H1 (cell line): ENCODE results near the gene TNS1. TPM values are rescaled to one million over a fixed set of nuclear protein-coding genes. Genes with fewer than 3 reads are reported as not detected.

ENCODE experiments used
- CTCF ChIA-PET: fragments of 300-600 bp; sonication (Branson Sonifier 250); formaldehyde crosslinking; loops from one replicate; lab custom pipeline; 2021; ENCODE audit not compliant: partially characterized antibody; lab: Charles Lee
- POLR2A ChIA-PET: fragments of 300-600 bp; sonication (Branson Sonifier 250); formaldehyde crosslinking; loops from one replicate; lab custom pipeline; 2021; ENCODE audit warnings: inconsistent platforms; ENCODE audit not compliant: partially characterized antibody; lab: Charles Lee
- DNase-seq, 2 experiments: peaks; one replicate each; pipeline versions ENCODE4 v3.0.0 to v3.0.0-alpha.2; 2010 to 2022; ENCODE audit warnings: low spot score in 2 of 2, low read depth in 1 of 2, mixed read lengths in 1 of 2
- FAIRE-seq: peaks from 2 replicates; lab custom pipeline; 2011; peaks lifted over from hg19 to GRCh38; lab: Jason Lieb, UNC
- H2AFZ ChIP-seq: 2 replicates; pipeline ENCODE4 v1.8.1; 2012; ENCODE audit warnings: low read length, inconsistent platforms
- H2AK5ac ChIP-seq: 2 replicates; pipeline ENCODE4 v1.6.1; 2013; ENCODE audit warnings: low read depth, low read length
- H2BK120ac ChIP-seq: replicated peaks from 2 replicates; pipeline ENCODE3; 2013; ENCODE audit warnings: low read depth, low read length, inconsistent platforms
- H2BK12ac ChIP-seq: 2 replicates; pipeline ENCODE4 v1.6.1; 2013; ENCODE audit warnings: low read depth, low read length
- H2BK15ac ChIP-seq: 2 replicates; pipeline ENCODE4 v1.6.1; 2013; ENCODE audit warnings: low read length
- H2BK20ac ChIP-seq: 2 replicates; pipeline ENCODE4 v1.6.1; 2013; ENCODE audit warnings: low read length
- H2BK5ac ChIP-seq: 2 replicates; pipeline ENCODE4 v1.6.1; 2013; ENCODE audit warnings: low read depth, low read length
- H3K14ac ChIP-seq: 2 replicates; pipeline ENCODE4 v1.6.1; 2013; ENCODE audit warnings: inconsistent platforms; ENCODE audit not compliant: insufficient read length
- H3K18ac ChIP-seq: 2 replicates; pipeline ENCODE4 v1.6.1; 2013; ENCODE audit warnings: low read length; ENCODE audit errors: extremely low read depth
- H3K23ac ChIP-seq: 2 replicates; pipeline ENCODE4 v1.6.1; 2013; ENCODE audit warnings: inconsistent platforms; ENCODE audit not compliant: insufficient read length
- H3K23me2 ChIP-seq: 2 replicates; pipeline ENCODE4 v1.6.1; 2013; ENCODE audit warnings: low read depth, low read length
- H3K27ac ChIP-seq: 2 replicates; pipeline ENCODE4 v1.6.1; 2011; ENCODE audit warnings: low read depth, low read length, inconsistent platforms
- H3K27me3 ChIP-seq, 4 experiments: replicated peaks in 1 of 4; 1 replicate in 1 of 4; 2 replicates in 3 of 4; pipeline versions ENCODE4 v1.6.1 to v1.8.1; 2011 to 2013; ENCODE audit warnings: low read length in 3 of 4, mild to moderate bottlenecking in 3 of 4, inconsistent platforms in 2 of 4, mixed read lengths in 2 of 4, moderate library complexity in 1 of 4; ENCODE audit not compliant: control insufficient read depth in 3 of 4, insufficient read depth in 3 of 4; ENCODE audit errors: extremely low read depth in 1 of 4
- H3K36me3 ChIP-seq, 4 experiments: 2 replicates each; pipeline versions ENCODE4 v1.6.1 to v1.8.1; 2011 to 2013; ENCODE audit warnings: mild to moderate bottlenecking in 4 of 4, low read length in 3 of 4, moderate library complexity in 2 of 4, control low read depth in 1 of 4, inconsistent platforms in 1 of 4; ENCODE audit not compliant: insufficient read depth in 4 of 4, control insufficient read depth in 2 of 4
- H3K4ac ChIP-seq: replicated peaks from 2 replicates; pipeline ENCODE3; 2013; ENCODE audit warnings: low read length, low read depth, mixed read lengths, inconsistent platforms; ENCODE audit not compliant: insufficient read length
- H3K4me1 ChIP-seq, 4 experiments: replicated peaks in 1 of 4; 1 replicate in 1 of 4; 2 replicates in 3 of 4; pipeline versions ENCODE4 v1.6.1 to v1.8.1; 2011 to 2013; ENCODE audit warnings: low read length in 3 of 4, inconsistent platforms in 2 of 4, mixed read lengths in 1 of 4; ENCODE audit not compliant: insufficient read depth in 4 of 4, control insufficient read depth in 3 of 4
- H3K4me2 ChIP-seq, 2 experiments: 2 replicates each; pipeline versions ENCODE4 v1.6.1 to v1.8.1; 2011 to 2013; ENCODE audit warnings: low read depth in 2 of 2, low read length in 2 of 2, control low read depth in 1 of 2, inconsistent platforms in 1 of 2, mild to moderate bottlenecking in 1 of 2; ENCODE audit not compliant: insufficient read depth in 1 of 2
- H3K4me3 ChIP-seq, 4 experiments: fragments of 200-600, 300-600 bp in 1 of 4; sonication (generic), shearing (Covaris generic), sonication (Bioruptor Twin) in 1 of 4; 2 replicates each; pipeline versions ENCODE4 v1.5.1 to v1.8.1; 2011 to 2016; ENCODE audit warnings: low read length in 4 of 4, low read depth in 3 of 4, control low read depth in 2 of 4, inconsistent platforms in 2 of 4, mild to moderate bottlenecking in 2 of 4, mixed read lengths in 1 of 4, moderate library complexity in 1 of 4; ENCODE audit not compliant: insufficient read depth in 2 of 4; ENCODE audit errors: extremely low read depth in 1 of 4
- H3K56ac ChIP-seq: replicated peaks from 2 replicates; pipeline ENCODE3; 2013; ENCODE audit warnings: low read depth, mild to moderate bottlenecking, mixed read lengths, low read length, inconsistent platforms; ENCODE audit not compliant: insufficient read length
- H3K79me1 ChIP-seq: 2 replicates; pipeline ENCODE4 v1.6.1; 2013; ENCODE audit warnings: low read depth, low read length, control low read depth
- H3K79me2 ChIP-seq, 2 experiments: 2 replicates each; pipeline versions ENCODE4 v1.6.1 to v1.8.1; 2012 to 2013; ENCODE audit warnings: low read length in 2 of 2, mild to moderate bottlenecking in 2 of 2, inconsistent platforms in 1 of 2; ENCODE audit not compliant: insufficient read depth in 2 of 2, control insufficient read depth in 1 of 2
- H3K9ac ChIP-seq, 4 experiments: replicated peaks in 1 of 4; 1 replicate in 1 of 4; 2 replicates in 3 of 4; pipeline versions ENCODE4 v1.6.1 to v1.8.1; 2011 to 2013; ENCODE audit warnings: low read depth in 3 of 4, low read length in 3 of 4, control low read depth in 2 of 4, mild to moderate bottlenecking in 2 of 4, moderate library complexity in 2 of 4, inconsistent platforms in 1 of 4; ENCODE audit errors: extremely low read depth in 1 of 4
- H3K9me3 ChIP-seq, 2 experiments: 2 replicates each; pipeline versions ENCODE4 v1.6.1 to v1.8.1; 2012 to 2013; ENCODE audit warnings: mild to moderate bottlenecking in 2 of 2, moderate library complexity in 2 of 2, control low read depth in 1 of 2, inconsistent platforms in 1 of 2, low read depth in 1 of 2, low read length in 1 of 2, mixed read lengths in 1 of 2; ENCODE audit not compliant: insufficient read depth in 2 of 2
- H4K20me1 ChIP-seq, 2 experiments: replicated peaks in 1 of 2; 2 replicates each; pipeline versions ENCODE3 to v1.8.1; 2011 to 2013; ENCODE audit warnings: inconsistent platforms in 2 of 2, low read length in 2 of 2, mild to moderate bottlenecking in 1 of 2; ENCODE audit not compliant: insufficient read depth in 2 of 2, control insufficient read depth in 1 of 2
- H4K5ac ChIP-seq: 2 replicates; pipeline ENCODE4 v1.6.1; 2013; ENCODE audit warnings: low read length, low read depth, mixed read lengths, inconsistent platforms; ENCODE audit not compliant: insufficient read length
- H4K8ac ChIP-seq: 2 replicates; pipeline ENCODE4 v1.8.0; 2013; ENCODE audit warnings: mild to moderate bottlenecking, moderate library complexity, low read length, inconsistent platforms; ENCODE audit not compliant: insufficient read depth; ENCODE audit errors: extremely low read depth
- H4K91ac ChIP-seq: replicated peaks from 2 replicates; pipeline ENCODE3; 2013; ENCODE audit warnings: low read length, mixed read lengths, inconsistent platforms; ENCODE audit not compliant: insufficient read length
- CBX5 ChIP-seq: fragments of 300-800, 300-1000 bp; sonication (generic); IDR thresholded peaks from 2 replicates; pipeline ENCODE4 v1.7.1; 2016; ENCODE audit warnings: antibody characterized with exemption, low read length, low read depth
- CREB1 ChIP-seq: IDR thresholded peaks from 2 replicates; pipeline ENCODE4 v1.6.1; 2012; ENCODE audit warnings: inconsistent platforms
- EZH2 ChIP-seq: fragments of 200-600 bp; sonication (generic); IDR thresholded peaks from 2 replicates; pipeline ENCODE4 v1.7.1; 2012; ENCODE audit warnings: low read depth, mild to moderate bottlenecking, moderate library complexity, low read length, inconsistent platforms; ENCODE audit not compliant: severe bottlenecking
- POLR2AphosphoS5 ChIP-seq: IDR thresholded peaks from 2 replicates; pipeline ENCODE4 v1.6.1; 2011; ENCODE audit warnings: low read depth, low read length
- RBBP5 ChIP-seq: IDR thresholded peaks from 2 replicates; pipeline ENCODE4 v1.7.1; 2012; ENCODE audit warnings: low read depth, mild to moderate bottlenecking, inconsistent platforms, low read length, moderate library complexity, borderline replicate concordance
- SAP30 ChIP-seq: fragments of 300-600 bp; sonication (generic); IDR thresholded peaks from 2 replicates; pipeline ENCODE4 v1.7.1; 2012; ENCODE audit warnings: low read length, moderate library complexity, mild to moderate bottlenecking, inconsistent platforms; ENCODE audit not compliant: insufficient read depth, insufficient replicate concordance
- SIX5 ChIP-seq: IDR thresholded peaks from 2 replicates; pipeline ENCODE4 v1.6.1; 2011; ENCODE audit warnings: mild to moderate bottlenecking, low read depth, low read length
- SRF ChIP-seq: IDR thresholded peaks from 2 replicates; pipeline ENCODE4 v1.6.1; 2011; ENCODE audit warnings: mild to moderate bottlenecking, low read depth, low read length, moderate library complexity
- WGBS, 2 experiments: shearing (Covaris generic) in 1 of 2; methylation state at CpG; one replicate each; pipeline versions ENCODE4 v1.1.6 to v1.1.7; 2013 to 2015; ENCODE audit warnings: low lambda C conversion rate in 2 of 2, mixed read lengths in 2 of 2, inconsistent platforms in 1 of 2, low coverage in 1 of 2, missing lambda C conversion rate in 1 of 2; ENCODE audit not compliant: insufficient replicate concordance in 2 of 2, insufficient coverage in 1 of 2, insufficient read length in 1 of 2; ENCODE audit errors: extremely low coverage in 1 of 2, missing lambda C conversion rate in 1 of 2; 5-methylcytosine and 5-hydroxymethylcytosine counted together
- polyA plus RNA-seq, 7 experiments: library from polyadenylated mRNA; depleted of rRNA in 3 of 7; stranded (reverse) in 5 of 7; unstranded in 2 of 7; fragments of >200 nt in 5 of 7; fragments of 200-250 nt in 2 of 7; gene quantifications; 1 replicate in 5 of 7; 2 replicates in 1 of 7; 4 replicates in 1 of 7; pipeline versions ENCODE4 v1.2.1 to v1.2.3, GENCODE V29; 2011 to 2013; ENCODE audit warnings: missing spikeins in 2 of 7, mixed read lengths in 2 of 7
- total RNA-seq: library from RNA; stranded (reverse); fragmentation: NEBNext Ultra II Directional; extraction: Animal tissue kit (Norgen Biotek cat#: 25700); gene quantifications from 2 replicates; pipeline ENCODE4 v1.2.1, GENCODE V29; 2021
- TF ChIP-seq, protein P1 (sequence below), 3 experiments: IDR thresholded peaks; 1 replicate in 2 of 3; 2 replicates in 1 of 3; pipeline versions ENCODE4 v1.5.1 to v1.6.1; 2011; ENCODE audit warnings: low read length in 3 of 3, mild to moderate bottlenecking in 3 of 3, inconsistent platforms in 2 of 3, low read depth in 1 of 3, moderate library complexity in 1 of 3; ENCODE audit not compliant: insufficient read depth in 1 of 3; ENCODE audit errors: control extremely low read depth in 1 of 3

TNS1 gene
- total and polyA plus RNA-seq, 2 of the 8 experiments (the other 6 are each of a cell fraction or from before 2014, with no cell fraction given), result 1.5 to 5.1 TPM

- H3K9ac ChIP-seq, result no peak overlapping the region
- H3K4me1 ChIP-seq, result peaks cover 0 to 13% (median 8%) of the 10 kb centered on the region in 4 experiments; a peak in 6 of 7 replicates
- no peak overlapping the region for H2BK5ac ChIP-seq
- H2AFZ ChIP-seq, result no peak overlapping the region
- no peaks in the 10 kb centered on the region for H3K23me2 ChIP-seq
- H3K4me2 ChIP-seq, result 0 out of 4 replicates have a peak overlapping the region, but pooled peaks of 1 of the 2 experiments have one; percentile 10
- H4K5ac ChIP-seq, result no peak overlapping the region
- no peak overlapping the region for H2BK12ac ChIP-seq
- H3K23ac ChIP-seq, result no peak overlapping the region
- no peaks in the 10 kb centered on the region for H3K79me1 ChIP-seq
- no peaks in the 10 kb centered on the region for H3K9me3 ChIP-seq
- H3K79me2 ChIP-seq, result no peaks in the 10 kb centered on the region
- no peak overlapping the region for H2AK5ac ChIP-seq
- no peak overlapping the region for H3K14ac ChIP-seq
- WGBS, 2 experiments, result 86% methylated on average over 21 of the region's 21 CpGs; no CpG with 5 or more reads in 1 of the 2 experiments
- FAIRE-seq, result no peak
- H2BK15ac ChIP-seq, result no peak overlapping the region
- no peak overlapping the region for H3K4ac ChIP-seq
- CTCF ChIA-PET, result interaction anchor here (0.7 to 6.3 kb wide), 14 partner anchors 14 to 71 kb away, joined by 3 to 52 read pairs (median 4); no protein-coding TSS in a partner anchor
- H3K27ac ChIP-seq, result no peak overlapping the region; the same call in 1 of the 2 replicates
- DNase-seq, result no peak
- H3K56ac ChIP-seq, result no peak overlapping the region
- H4K91ac ChIP-seq, result no peak overlapping the region
- POLR2A ChIA-PET, result interaction anchor here (2.4 kb wide), 1 partner anchor 15 kb away, joined by 9 read pairs; no protein-coding TSS in a partner anchor
- no peak overlapping the region for H4K8ac ChIP-seq
- no peak overlapping the region for H3K4me3 ChIP-seq
- no peak overlapping the region for H2BK20ac ChIP-seq
- no peaks in the 10 kb centered on the region for H3K27me3 ChIP-seq
- H3K18ac ChIP-seq, result 0 out of 2 replicates have a peak overlapping the region, but pooled peaks have one; percentile 1
- H2BK120ac ChIP-seq, result no peak overlapping the region
- H4K20me1 ChIP-seq, result peaks cover 0 to 1% of the 10 kb centered on the region in 2 experiments
- H3K36me3 ChIP-seq, result no peaks in the 10 kb centered on the region
- TF ChIP-seq CREB1 (no peak), EZH2 (no peak), SRF (no peak), RBBP5 (no peak), SIX5 (no peak), CBX5 (no peak), POLR2AphosphoS5 (no peak), SAP30 (no peak)
- TF ChIP-seq, protein P1, sequence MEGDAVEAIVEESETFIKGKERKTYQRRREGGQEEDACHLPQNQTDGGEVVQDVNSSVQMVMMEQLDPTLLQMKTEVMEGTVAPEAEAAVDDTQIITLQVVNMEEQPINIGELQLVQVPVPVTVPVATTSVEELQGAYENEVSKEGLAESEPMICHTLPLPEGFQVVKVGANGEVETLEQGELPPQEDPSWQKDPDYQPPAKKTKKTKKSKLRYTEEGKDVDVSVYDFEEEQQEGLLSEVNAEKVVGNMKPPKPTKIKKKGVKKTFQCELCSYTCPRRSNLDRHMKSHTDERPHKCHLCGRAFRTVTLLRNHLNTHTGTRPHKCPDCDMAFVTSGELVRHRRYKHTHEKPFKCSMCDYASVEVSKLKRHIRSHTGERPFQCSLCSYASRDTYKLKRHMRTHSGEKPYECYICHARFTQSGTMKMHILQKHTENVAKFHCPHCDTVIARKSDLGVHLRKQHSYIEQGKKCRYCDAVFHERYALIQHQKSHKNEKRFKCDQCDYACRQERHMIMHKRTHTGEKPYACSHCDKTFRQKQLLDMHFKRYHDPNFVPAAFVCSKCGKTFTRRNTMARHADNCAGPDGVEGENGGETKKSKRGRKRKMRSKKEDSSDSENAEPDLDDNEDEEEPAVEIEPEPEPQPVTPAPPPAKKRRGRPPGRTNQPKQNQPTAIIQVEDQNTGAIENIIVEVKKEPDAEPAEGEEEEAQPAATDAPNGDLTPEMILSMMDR (IDR thresholded peaks at IDR 0.05; ENCODE audit: control extremely low read depth in 1 of 3, insufficient read depth in 1 of 3, low read depth in 1 of 3, low read length in 3 of 3), result no peak
These were observed 38.3 kb downstream of the TNS1 start for GRCh38 chr2:217964275-217965161.
